GM23248 (cell line): ENCODE measurements around the gene ATP9A.

Experiments
- EZH2 ChIP-seq: fragments of 200-600 bp; sonication (generic); IDR thresholded peaks from 2 replicates; pipeline ENCODE4 v1.6.1; 2018; ENCODE audit warnings: antibody characterized with exemption, mild to moderate bottlenecking; ENCODE audit not compliant: insufficient read depth, poor library complexity, severe bottlenecking
- EZH2phosphoT487 ChIP-seq: fragments of 200-600 bp; sonication (generic); IDR thresholded peaks from 2 replicates; pipeline ENCODE4 v1.6.1; 2018; ENCODE audit warnings: antibody characterized with exemption, moderate library complexity, mild to moderate bottlenecking, low read depth; ENCODE audit not compliant: insufficient read depth

DNA sequence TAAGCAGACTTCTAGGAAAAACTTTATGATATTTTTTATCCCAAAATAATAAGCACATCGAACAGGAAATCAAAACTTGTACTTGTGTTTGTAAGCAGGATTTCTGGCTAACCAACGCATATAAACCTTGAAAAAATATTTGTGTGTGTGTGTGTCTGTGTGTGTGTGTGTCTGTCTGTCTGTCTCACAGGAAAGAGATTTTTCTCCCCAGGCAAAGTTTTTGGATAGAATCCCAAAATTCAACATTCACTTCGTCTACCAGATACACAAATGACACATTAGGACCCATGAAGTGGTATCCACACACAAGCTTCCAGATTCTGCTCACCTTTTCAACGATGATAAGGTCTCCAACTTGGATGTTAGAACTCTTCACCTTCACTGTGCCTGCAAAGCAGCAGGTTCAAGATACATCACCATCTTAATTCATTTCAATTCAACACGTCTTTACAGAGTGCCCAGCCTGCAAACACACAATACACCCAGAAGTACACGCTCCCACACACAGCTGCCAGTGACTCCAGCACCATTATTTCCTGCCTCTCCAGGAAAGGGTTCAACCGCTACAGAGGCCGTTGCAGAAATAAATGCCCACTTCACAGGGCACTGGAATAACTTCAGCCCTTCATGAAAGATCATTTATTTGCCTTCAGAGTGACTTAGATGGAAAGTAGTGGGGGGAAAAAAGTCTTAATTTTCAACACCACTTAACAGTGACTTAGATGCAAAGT lies 70.9 kb downstream of the ATP9A start:
- TF ChIP-seq EZH2: no peak
- TF ChIP-seq EZH2phosphoT487: no peak
